ENCODE measurements around the gene C10orf62. TPM values are rescaled to one million over a fixed set of nuclear protein-coding genes. Genes with fewer than 3 reads are reported as not detected.

The C10orf62 gene
- total RNA-seq, 4 donors from 2014 or later, result not detected

DNA sequence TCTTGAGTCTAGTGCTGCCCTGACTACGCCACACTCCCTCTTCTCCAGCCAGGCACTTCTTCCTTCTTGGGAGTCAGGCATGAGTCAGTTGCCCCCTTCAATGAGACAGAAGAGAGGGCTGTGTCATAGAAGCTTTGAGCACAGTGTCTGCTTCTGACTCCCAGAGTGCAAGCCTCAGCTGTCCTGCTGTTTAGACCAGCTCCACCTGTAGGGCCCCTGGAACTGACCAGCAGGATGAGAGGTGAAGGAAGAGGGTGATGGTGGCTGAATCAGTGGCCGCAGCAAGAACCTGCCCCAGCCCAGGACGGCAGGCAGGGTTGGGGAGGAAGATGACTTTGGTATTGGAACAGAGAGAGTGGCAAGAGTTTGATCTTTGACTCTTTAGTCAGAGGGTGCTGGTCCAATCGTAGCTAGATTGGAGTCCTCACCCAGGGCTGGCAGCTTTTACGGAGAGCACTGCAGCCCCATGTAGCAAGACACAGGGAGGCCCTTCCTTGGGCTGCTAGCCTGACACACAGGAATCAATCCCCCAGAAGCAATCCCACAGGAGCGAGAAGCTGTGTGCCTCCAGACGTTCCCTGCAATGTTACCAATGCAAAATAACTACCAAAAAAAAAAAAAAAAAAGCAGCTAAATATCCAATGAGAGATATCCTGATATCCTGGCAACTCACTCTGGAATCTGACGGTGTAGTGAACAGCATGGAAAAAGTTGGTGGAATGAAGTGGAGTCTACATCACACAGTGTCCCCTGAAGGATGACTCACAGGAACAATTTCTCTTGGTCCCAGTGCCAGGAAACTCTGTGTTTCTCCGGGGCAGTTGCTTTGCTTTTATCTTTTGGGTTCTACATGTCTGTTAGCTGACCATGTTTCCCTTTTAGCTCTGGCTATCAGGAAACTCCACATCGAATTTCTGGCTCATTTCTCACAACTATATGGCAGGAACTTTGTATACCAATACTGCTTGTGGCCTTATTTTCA is 6.9 kb downstream of the C10orf62 start:
- in situ Hi-C loops (cut with MboI; ENCODE audit: low pct_ligation_motif_present in 1 of 4, low pct_unique_long_range_greater_than_20kb in 1 of 4, low sequenced_read_pairs in 3 of 4), result no loop called here
- TF ChIP-seq POLR2AphosphoS5 (IDR thresholded peaks at IDR 0.05) (peak; percentile 50 to 55 (median 53)), CTCF (IDR thresholded peaks at IDR 0.05) (no peak)
- 61 to 67% methylated on average over 3 to 10 of the region's 10 CpGs for WGBS, 2 donors (ENCODE audit: low coverage in 1 of 2)

DNA sequence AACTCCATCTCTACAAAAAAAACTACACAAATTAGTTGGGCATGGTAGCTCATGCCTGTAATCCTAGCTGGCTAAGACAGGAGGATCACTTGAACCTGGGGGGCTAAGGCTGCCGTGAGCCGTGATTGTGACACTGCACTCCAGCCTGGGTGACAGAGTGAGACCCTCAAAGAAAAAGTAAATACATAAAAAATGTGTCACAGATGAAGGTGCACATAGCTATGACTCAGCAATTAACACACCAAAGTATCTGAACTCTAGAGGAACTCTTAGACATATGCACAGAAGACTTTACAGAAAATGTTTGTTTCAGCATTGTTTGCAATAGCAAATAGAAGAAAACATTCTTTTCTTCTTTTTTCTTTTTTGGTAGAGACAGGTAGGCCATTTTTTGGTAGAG is 8.3 kb downstream of the C10orf62 start:
- 95 to 100% methylated on average over 2 of the region's 2 CpGs for WGBS, 2 donors (ENCODE audit: low coverage in 1 of 2)
- H3K4me3 ChIP-seq, result no peak overlapping the region
- no peak for DNase-seq
- peaks cover 3 to 10% (median 5%) of the 10 kb centered on the region in 4 donors for H3K4me1 ChIP-seq
- no peaks in the 10 kb centered on the region for H3K36me3 ChIP-seq
- H3K9me3 ChIP-seq, result no peaks in the 10 kb centered on the region
- intact Hi-C loops (cut with DNase I; ENCODE audit: low total_unique reads) (no loop called here), in situ Hi-C loops (cut with MboI; ENCODE audit: low pct_ligation_motif_present in 1 of 4, low pct_unique_long_range_greater_than_20kb in 1 of 4, low sequenced_read_pairs in 3 of 4) (no loop called here)
- no peaks in the 10 kb centered on the region for H3K27me3 ChIP-seq
- no peak for TF ChIP-seq POLR2A (IDR thresholded peaks at IDR 0.05)
- TF ChIP-seq CTCF (IDR thresholded peaks at IDR 0.05), result no peak
- TF ChIP-seq POLR2AphosphoS5 (IDR thresholded peaks at IDR 0.05), result no peak
- TF ChIP-seq EP300 (IDR thresholded peaks at IDR 0.05; ENCODE audit: low read depth), result no peak
- no peak overlapping the region for H3K27ac ChIP-seq

More for the DNA sequence above, 6.9 kb downstream of the C10orf62 start:
- no peak overlapping the region for H3K4me3 ChIP-seq
- H3K27me3 ChIP-seq, result no peaks in the 10 kb centered on the region
- H3K36me3 ChIP-seq, result no peaks in the 10 kb centered on the region
- peaks cover 3 to 10% (median 5%) of the 10 kb centered on the region in 4 donors for H3K4me1 ChIP-seq
- DNase-seq, result no peak
- H3K27ac ChIP-seq, result peak overlapping the region; percentile 45 to 83 (median 79)
- no peaks in the 10 kb centered on the region for H3K9me3 ChIP-seq
- intact Hi-C loops (cut with DNase I; ENCODE audit: low total_unique reads), result no loop called here

- Histone ChIP-seq H3K36me3 (no peaks in the 10 kb centered on the region), H3K9me3 (no peaks in the 10 kb centered on the region), H3K27me3 (no peaks in the 10 kb centered on the region), H3K4me1 (peaks cover 3 to 10% (median 5%) of the 10 kb centered on the region in 4 donors), H3K27ac (no peak overlapping the region), H3K4me3 (no peak overlapping the region)
- no peak for DNase-seq
- intact Hi-C loops (cut with DNase I; ENCODE audit: low total_unique reads) (no loop called here), in situ Hi-C loops (cut with MboI; ENCODE audit: low pct_ligation_motif_present in 1 of 4, low pct_unique_long_range_greater_than_20kb in 1 of 4, low sequenced_read_pairs in 3 of 4) (no loop called here)
- TF ChIP-seq CTCF (IDR thresholded peaks at IDR 0.05) (no peak), POLR2AphosphoS5 (IDR thresholded peaks at IDR 0.05) (no peak), POLR2A (IDR thresholded peaks at IDR 0.05) (no peak)
- WGBS, 2 donors (ENCODE audit: low coverage in 1 of 2), result 92 to 93% methylated on average over 8 to 19 of the region's 19 CpGs
Observed at GRCh38 chr10:97598407-97599271, 9.1 kb downstream of the C10orf62 start.

DNA sequence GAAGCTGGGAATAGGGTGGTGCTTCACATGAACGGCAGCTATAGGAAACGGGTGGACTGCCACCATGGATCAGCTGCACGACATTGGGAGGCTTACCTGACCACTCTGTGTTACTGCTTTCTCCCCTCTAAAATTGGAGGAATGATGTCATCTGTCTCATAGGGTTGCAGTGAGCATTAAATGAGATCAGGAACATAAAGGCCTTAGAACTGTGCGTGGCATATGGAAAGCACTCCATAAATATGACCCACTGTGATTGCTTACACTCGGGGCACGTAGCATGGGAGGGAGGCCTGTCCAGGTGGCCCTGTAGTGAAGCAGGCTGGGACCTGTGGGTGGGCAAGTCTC is 9.7 kb downstream of the C10orf62 start:
- no peak overlapping the region for H3K27ac ChIP-seq
- in situ Hi-C loops (cut with MboI; ENCODE audit: low pct_ligation_motif_present in 1 of 4, low pct_unique_long_range_greater_than_20kb in 1 of 4, low sequenced_read_pairs in 3 of 4) (no loop called here), intact Hi-C loops (cut with DNase I; ENCODE audit: low total_unique reads) (no loop called here)
- no peaks in the 10 kb centered on the region for H3K36me3 ChIP-seq
- WGBS, 2 donors (ENCODE audit: low coverage in 1 of 2), result 82 to 100% methylated on average over 2 to 6 of the region's 6 CpGs
- H3K4me1 ChIP-seq, result peaks cover 3 to 10% (median 5%) of the 10 kb centered on the region in 4 donors
- no peak overlapping the region for H3K4me3 ChIP-seq
- H3K9me3 ChIP-seq, result no peaks in the 10 kb centered on the region
- H3K27me3 ChIP-seq, result no peaks in the 10 kb centered on the region
- TF ChIP-seq POLR2AphosphoS5 (IDR thresholded peaks at IDR 0.05) (no peak), EP300 (IDR thresholded peaks at IDR 0.05; ENCODE audit: low read depth) (no peak), POLR2A (IDR thresholded peaks at IDR 0.05) (no peak), CTCF (IDR thresholded peaks at IDR 0.05) (no peak)
- DNase-seq, result no peak

Data from transverse colon (tissue), 4 donors.